GM21529 (cell line): Measurements from ENCODE around the gene MGLL.

Experiments used
- ATAC-seq: cut with Tn5 transposase; IDR thresholded peaks from one replicate; pipeline ENCODE4 v1.9.1; 2021; ENCODE audit not compliant: unreplicated experiment

The MGLL gene

GRCh38 chr3:127776347-127776746, 46.0 kb downstream of the MGLL start:
- no peak for ATAC-seq

GRCh38 chr3:127775398-127776109, 46.8 kb downstream of the MGLL start:
- ATAC-seq, result no peak

GRCh38 chr3:127774647-127775046, 47.7 kb downstream of the MGLL start:
- no peak for ATAC-seq

GRCh38 chr3:127773752-127774395, 48.4 kb downstream of the MGLL start:
- ATAC-seq, result no peak

- ATAC-seq, result no peak
These were observed 49.2 kb downstream of the MGLL start for GRCh38 chr3:127772827-127773751.

GRCh38 chr3:127772273-127772672, 50.0 kb downstream of the MGLL start:
- no peak for ATAC-seq

GRCh38 chr3:127771746-127772145, 50.6 kb downstream of the MGLL start:
- no peak for ATAC-seq

- no peak for ATAC-seq
These were observed 51.5 kb downstream of the MGLL start for GRCh38 chr3:127770671-127771355.

GRCh38 chr3:127769284-127770081, 52.8 kb downstream of the MGLL start:
- ATAC-seq, result no peak

- no peak for ATAC-seq
These were observed 53.8 kb downstream of the MGLL start for GRCh38 chr3:127768346-127769008.

- no peak for ATAC-seq
These were observed 55.2 kb downstream of the MGLL start for GRCh38 chr3:127767126-127767525.

GRCh38 chr3:127765735-127766134, 56.6 kb downstream of the MGLL start:
- no peak for ATAC-seq

GRCh38 chr3:127764841-127765362, 57.4 kb downstream of the MGLL start:
- ATAC-seq, result peak; percentile 34

- no peak for ATAC-seq
These were observed 58.0 kb downstream of the MGLL start for GRCh38 chr3:127764301-127764700.

GRCh38 chr3:127763816-127764215, 58.5 kb downstream of the MGLL start:
- ATAC-seq, result no peak

GRCh38 chr3:127763337-127763736, 59.0 kb downstream of the MGLL start:
- no peak for ATAC-seq

GRCh38 chr3:127762787-127763105, 59.6 kb downstream of the MGLL start:
- no peak for ATAC-seq

- peak; percentile 68 for ATAC-seq
These were observed 60.1 kb downstream of the MGLL start for GRCh38 chr3:127762077-127762786.

- no peak for ATAC-seq
These were observed 60.9 kb downstream of the MGLL start for GRCh38 chr3:127761441-127761801.
